ENCODE results near the gene KLF13.

KLF13 gene

DNA sequence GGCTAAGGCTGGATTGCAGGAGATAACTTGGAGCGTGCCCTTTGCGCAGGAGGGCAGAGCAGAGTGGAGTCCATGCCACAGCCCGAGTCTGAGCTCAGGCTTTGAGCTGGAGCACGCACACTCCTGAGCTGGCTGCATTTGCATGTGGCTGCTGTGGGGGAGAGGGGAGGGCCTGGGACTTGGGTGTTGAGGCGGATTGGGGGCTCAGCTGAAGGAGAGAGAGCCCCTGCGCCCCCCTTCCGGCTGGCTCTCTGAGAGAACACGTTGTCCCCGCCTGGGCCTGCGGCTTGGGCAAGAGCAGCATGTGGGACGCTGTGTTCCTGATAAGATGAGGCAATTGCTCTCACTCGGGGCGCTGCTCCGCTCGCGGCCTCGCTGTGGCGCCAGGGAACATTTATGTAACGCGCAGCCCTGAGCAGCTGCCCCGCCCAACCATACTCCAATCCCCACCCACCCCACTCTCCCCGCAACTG, 39.1 kb downstream of the KLF13 start:
- DNase-seq: peak; percentile 94

- DNase-seq: no peak
Measured at GRCh38 chr15:31366169-31366734, 39.6 kb downstream of the KLF13 start.

GRCh38 chr15:31367021-31367729, 40.5 kb downstream of the KLF13 start:
- no peak for DNase-seq

DNA sequence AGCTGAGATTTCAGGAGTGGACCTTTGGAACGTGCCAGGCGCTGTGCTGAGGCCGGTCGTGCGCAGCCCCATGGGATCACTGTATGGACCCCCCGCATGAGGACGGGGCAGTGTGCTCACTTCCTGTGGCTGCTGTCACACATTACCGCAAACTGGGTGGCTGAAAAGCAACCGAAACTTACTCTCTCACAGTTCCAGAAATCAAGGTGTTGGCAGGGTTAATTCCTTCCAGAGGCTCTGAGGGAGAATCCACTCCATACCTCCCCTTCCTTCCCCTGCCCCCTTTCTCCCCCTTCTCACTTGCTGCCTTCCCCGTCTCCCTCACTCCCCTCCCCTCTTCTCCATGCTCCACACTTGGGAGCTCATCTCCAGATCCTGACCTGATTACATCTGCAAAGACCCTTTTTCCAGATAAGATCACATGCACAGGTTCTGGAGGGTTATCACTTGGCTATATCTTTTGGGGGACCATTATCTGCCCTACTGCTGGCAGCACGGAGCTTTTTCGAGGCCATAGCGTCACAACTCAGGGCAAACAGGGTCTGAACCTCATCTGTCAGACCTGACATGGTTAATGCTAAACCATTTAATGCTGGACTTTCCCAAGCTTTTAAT, 41.2 kb downstream of the KLF13 start:
- no peak for DNase-seq

DNA sequence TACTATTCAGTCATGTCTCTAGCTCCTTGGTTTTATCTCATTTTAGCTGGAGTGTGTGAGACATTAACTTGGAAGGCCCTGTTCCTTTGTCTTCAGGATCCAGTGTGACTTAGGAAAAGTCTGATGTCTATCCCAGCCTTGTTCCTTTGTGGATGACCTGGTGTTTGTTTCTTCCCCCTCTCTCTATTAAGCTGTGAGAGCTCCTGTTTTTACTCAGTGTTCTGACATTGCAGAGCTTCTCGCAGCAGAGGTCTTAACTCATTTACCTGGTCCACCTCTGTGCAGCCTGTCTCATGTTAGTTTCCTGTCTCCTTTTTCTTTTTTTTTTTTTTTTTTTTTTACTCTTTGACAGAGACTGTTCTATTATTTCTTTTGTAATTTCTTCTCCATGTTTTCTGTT, 43.1 kb downstream of the KLF13 start:
- no peak for DNase-seq

GRCh38 chr15:31371520-31372240, 45.0 kb downstream of the KLF13 start:
- DNase-seq: no peak

GRCh38 chr15:31372635-31373091, 46.0 kb downstream of the KLF13 start:
- DNase-seq: no peak

DNA sequence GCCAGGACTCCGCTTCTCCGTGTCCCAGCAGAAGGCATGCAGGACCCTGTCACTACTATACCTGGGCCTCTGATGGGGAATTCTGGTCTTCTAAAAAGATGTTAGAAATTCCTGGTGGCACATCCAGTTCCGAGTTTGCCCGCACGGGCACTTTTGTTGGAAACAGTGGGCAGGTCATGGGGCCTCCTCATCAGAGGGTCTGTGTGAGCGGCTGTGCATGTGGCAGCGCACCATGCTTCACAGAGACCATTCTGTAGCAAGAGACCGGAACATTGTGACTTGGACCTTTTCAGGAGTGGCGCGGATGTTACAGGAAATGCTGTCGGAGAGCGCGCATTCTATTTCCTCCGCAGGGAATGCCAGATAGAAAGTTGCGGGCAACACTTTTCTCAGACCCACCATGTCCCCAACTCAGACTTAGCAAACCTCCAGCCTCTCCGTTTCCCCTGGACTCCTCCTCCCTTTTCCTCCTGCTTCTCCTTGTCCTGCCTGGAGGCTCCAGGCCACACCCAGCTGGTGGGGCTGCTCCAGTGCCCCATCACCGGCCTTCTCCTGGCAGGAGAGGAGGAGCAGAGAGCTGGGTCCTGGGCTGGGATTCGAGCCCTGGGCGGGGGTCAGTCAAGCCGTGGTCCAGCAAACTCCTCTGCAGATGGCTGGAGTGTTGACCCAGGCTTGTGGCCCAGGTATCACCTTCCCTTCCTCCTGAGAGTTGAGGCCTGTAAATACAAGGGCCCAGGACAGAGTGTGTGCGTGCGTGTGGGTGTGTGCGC, 46.6 kb downstream of the KLF13 start:
- DNase-seq: no peak

GRCh38 chr15:31373970-31374369, 47.3 kb downstream of the KLF13 start:
- DNase-seq: no peak

DNA sequence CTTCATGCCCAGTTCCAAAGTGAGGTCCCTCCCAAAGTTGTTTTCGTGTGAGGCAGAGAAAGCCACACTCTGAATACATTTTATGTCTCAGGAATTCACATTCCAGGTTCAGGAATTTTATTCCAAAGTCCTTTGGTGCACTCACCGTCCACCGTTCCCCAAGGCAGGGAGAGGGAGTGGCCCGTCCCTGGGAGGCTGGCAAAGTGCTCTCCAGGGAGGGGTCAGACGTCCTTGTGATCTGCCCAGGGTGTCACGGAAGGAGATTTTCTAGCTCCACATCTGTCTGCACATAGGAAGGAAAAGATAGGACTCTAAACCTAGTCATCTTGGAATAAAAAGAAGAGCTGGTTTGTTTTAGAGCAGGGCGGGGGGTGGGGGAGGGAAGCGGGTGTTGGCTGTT, 47.9 kb downstream of the KLF13 start:
- no peak for DNase-seq

DNA sequence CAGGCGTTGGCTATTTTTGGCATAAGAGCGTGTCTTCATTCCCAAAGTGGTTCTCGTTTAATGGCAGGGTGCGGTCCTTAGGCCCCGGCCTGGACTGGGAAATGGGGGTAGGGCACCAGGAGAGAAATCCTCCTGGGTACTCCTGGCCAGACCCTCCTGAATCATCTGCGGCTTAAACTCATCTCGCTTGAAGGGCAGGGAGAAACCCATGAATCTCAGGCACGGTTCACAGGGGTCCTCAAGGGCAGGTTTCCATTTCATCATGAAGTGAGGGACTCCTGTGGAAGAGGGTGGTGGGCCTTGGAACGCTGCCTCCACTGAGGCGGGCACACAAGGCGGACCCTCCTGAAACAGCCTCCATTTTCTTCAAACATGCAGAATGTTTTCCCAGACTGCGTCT, 48.4 kb downstream of the KLF13 start:
- no peak for DNase-seq

- DNase-seq: no peak
Measured at GRCh38 chr15:31375772-31376171, 49.1 kb downstream of the KLF13 start.

- DNase-seq: no peak
Measured at GRCh38 chr15:31376511-31376910, 49.9 kb downstream of the KLF13 start.

DNA sequence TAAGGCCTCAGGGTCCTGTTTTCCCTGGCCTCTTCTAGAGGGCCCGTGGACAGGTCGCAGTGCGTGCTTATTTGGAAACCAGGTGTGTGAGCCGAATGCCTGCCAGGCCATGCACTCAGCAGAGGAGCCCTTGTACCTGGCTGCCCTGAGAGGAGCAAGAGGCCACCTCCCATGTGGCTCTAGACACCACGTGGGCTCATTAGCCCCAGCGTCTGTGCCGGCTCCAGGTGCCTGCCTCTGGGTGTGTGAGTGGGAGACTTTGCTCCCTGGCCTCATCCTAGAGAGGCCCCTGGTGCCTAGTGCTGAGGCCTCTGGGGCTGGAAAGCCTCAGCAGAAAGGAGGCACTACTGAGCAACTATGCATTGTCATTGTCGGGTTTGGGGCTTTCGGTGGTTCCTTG, 50.4 kb downstream of the KLF13 start:
- DNase-seq: no peak

DNA sequence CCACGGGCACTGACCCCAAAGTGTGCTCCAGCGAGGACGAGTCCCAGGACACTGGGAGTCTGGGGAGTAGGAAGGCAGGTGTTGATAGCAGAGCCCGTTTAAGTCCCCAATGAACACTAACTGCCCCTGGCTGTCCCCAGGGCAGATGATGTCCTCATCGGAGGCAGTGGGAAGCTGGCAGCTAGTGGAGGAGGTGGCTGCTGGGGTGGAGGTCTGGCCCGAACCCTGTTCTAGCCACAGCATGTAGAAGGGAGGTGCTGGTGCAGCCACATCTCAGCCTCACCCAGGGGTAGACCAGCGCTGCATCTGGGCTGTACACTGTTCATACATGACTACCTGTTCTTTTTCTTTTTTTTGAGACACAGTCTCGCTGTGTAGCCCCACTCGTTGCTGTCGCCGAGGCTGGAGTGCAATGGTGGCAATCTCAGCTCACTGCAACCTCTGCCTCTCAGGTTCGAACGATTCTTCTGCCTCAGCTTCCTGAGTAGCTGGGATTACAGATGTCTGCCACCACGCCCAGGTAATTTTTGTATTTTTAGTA, 51.8 kb downstream of the KLF13 start:
- no peak for DNase-seq

- DNase-seq: no peak
Measured at GRCh38 chr15:31379042-31379441, 52.4 kb downstream of the KLF13 start.

DNA sequence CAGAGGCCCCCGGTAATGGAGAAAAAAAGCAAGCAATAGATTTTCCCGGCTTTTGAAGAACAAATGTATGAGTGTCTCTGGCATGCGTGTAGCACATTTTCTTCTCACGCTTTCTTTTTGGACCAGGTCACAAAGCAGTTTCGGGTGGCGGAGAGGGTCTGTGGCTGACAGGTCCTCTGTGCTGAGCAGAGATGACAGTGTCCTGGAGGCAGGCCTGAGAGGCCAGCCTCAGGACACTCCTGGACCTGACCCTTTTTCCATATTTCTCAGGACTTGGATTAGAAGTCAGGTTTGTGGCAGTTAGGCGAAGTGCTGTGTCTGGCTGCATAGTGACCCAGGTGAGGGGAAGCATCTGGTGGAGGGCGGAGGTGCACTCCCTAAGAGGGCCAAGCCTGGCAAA, 52.9 kb downstream of the KLF13 start:
- DNase-seq: no peak

- no peak for DNase-seq
Measured at GRCh38 chr15:31381801-31382712, 55.4 kb downstream of the KLF13 start.

- DNase-seq: no peak
Measured at GRCh38 chr15:31382713-31383045, 56.0 kb downstream of the KLF13 start.

DNA sequence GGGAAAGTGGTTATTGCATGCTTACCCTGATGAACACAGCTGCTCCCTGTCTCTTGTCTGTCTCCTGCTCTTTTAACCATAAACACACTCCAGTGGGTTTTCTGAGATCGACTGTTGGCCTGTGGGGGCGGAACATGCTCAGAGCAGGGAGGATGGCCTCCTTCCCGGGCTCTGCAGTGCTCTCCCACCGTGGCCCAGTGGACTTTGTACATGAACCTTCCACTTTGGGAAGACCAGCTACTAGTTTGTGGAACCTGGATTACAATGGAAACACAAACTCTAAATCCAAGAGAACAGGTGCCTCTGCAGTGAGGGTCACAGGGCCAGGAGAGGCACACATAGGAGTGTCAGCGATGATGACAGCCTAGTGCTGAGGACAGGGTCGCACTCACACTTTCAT, 56.5 kb downstream of the KLF13 start:
- DNase-seq: no peak

GRCh38 chr15:31384568-31384967, 57.9 kb downstream of the KLF13 start:
- no peak for DNase-seq

- DNase-seq: no peak
Measured at GRCh38 chr15:31385736-31386135, 59.1 kb downstream of the KLF13 start.

All from NK-92 treated with Interleukin-12 subunit alpha and Interleukin-12 subunit beta, amount 100 ng/mL, for 24 hours (cell line).